VCaP (cell line): Measurements from ENCODE around the gene MYOF.

Source experiments
- H3K27ac ChIP-seq: fragments of 450-650 bp; 2 replicates; pipeline ENCODE4 v1.5.1; 2017
- CTCF ChIP-seq: fragments of 450-650 bp; conservative IDR thresholded peaks from 2 replicates; pipeline ENCODE4 v1.5.1; 2017; ENCODE audit warnings: mild to moderate bottlenecking, moderate library complexity

Gene MYOF

GRCh38 chr10:93383562-93383981 is 98.6 kb downstream of the MYOF start:
- TF ChIP-seq CTCF = no peak
- H3K27ac ChIP-seq = no peak overlapping the region

- H3K27ac ChIP-seq = no peak overlapping the region
- TF ChIP-seq CTCF = no peak
Measured at GRCh38 chr10:93379731-93380575, 102.2 kb downstream of the MYOF start.

GRCh38 chr10:93378997-93379730 is 103.0 kb downstream of the MYOF start:
- no peak for TF ChIP-seq CTCF
- no peak overlapping the region for H3K27ac ChIP-seq

GRCh38 chr10:93378039-93378438 is 104.1 kb downstream of the MYOF start:
- no peak for TF ChIP-seq CTCF
- no peak overlapping the region for H3K27ac ChIP-seq

- H3K27ac ChIP-seq = no peak overlapping the region
- peak; percentile 94 for TF ChIP-seq CTCF
Measured at GRCh38 chr10:93376372-93377293, 105.5 kb downstream of the MYOF start.

- no peak for TF ChIP-seq CTCF
- no peak overlapping the region for H3K27ac ChIP-seq
Measured at GRCh38 chr10:93370961-93371360, 111.2 kb downstream of the MYOF start.
